GM12892 (cell line): Measurements from ENCODE around the gene URB1.

Source experiments
- POLR2A ChIP-seq: IDR thresholded peaks from 2 replicates; pipeline ENCODE4 v1.6.1; 2011; ENCODE audit warnings: low read depth, low read length, control low read depth
- TAF1 ChIP-seq: IDR thresholded peaks from 2 replicates; pipeline ENCODE4 v1.6.1; 2011; ENCODE audit warnings: low read depth, mild to moderate bottlenecking, control low read depth, low read length, borderline replicate concordance

- TF ChIP-seq POLR2A, result peak; percentile 76; the same call in 1 of the 2 replicates
- peak; percentile 62; the same call in 1 of the 2 replicates for TF ChIP-seq TAF1
Observed at GRCh38 chr21:32392880-32393676, at the start of gene URB1.
